ENCODE measurements around the gene MTHFD2L. TPM values are rescaled to one million over a fixed set of nuclear protein-coding genes. Genes with fewer than 3 reads are reported as not detected.

Gene MTHFD2L
- total and polyA plus RNA-seq, 2 of the 8 experiments (the other 6 are each of a cell fraction or from before 2014, with no cell fraction given) = 5.4 to 15.0 TPM

DNA sequence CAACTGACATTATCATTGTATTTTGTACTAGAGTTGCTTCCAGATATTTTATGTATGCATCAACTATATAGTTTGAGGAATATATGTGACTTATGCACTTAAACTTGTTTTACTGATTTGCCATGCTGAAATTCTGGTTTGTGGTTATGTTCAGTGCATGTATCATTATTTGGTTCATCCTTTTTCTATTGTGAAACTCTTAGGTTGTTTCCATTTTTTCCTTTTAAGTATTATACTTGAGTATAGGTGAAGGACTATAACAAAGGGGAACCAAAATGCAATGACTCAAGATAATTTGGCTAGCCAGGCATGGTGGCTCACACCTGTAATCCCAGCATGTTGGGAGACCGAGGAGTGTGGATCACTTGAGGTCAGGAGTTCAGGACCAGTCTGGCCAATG, 129.2 kb downstream of the MTHFD2L start:
- Histone ChIP-seq H2BK120ac (replicated peaks; ENCODE audit: low read depth, low read length) (no peak overlapping the region), H3K9me3 (ENCODE audit: insufficient read depth in 2 of 2, low read depth in 1 of 2, low read length in 1 of 2) (no peaks in the 10 kb centered on the region), H2AFZ (ENCODE audit: low read length) (no peak overlapping the region), H4K20me1 (replicated peaks in 1 of 2; ENCODE audit: control insufficient read depth in 1 of 2, insufficient read depth in 2 of 2, low read length in 2 of 2) (no peaks in the 10 kb centered on the region), H3K23ac (ENCODE audit: insufficient read length) (no peak overlapping the region), H3K27me3 (replicated peaks in 1 of 4; ENCODE audit: control insufficient read depth in 3 of 4, extremely low read depth in 1 of 4, insufficient read depth in 3 of 4, low read length in 3 of 4) (no peaks in the 10 kb centered on the region), H3K18ac (ENCODE audit: extremely low read depth, low read length) (no peak overlapping the region), H3K14ac (ENCODE audit: insufficient read length) (no peak overlapping the region), H3K4me2 (ENCODE audit: insufficient read depth in 1 of 2, low read depth in 2 of 2, low read length in 2 of 2) (no peak overlapping the region), H2BK15ac (ENCODE audit: low read length) (no peak overlapping the region), H3K4me1 (replicated peaks in 1 of 4; ENCODE audit: control insufficient read depth in 3 of 4, insufficient read depth in 4 of 4, low read length in 3 of 4) (no peaks in the 10 kb centered on the region), H3K79me2 (ENCODE audit: control insufficient read depth in 1 of 2, insufficient read depth in 2 of 2, low read length in 2 of 2) (no peaks in the 10 kb centered on the region), H4K5ac (ENCODE audit: insufficient read length, low read depth, low read length) (no peak overlapping the region), H3K4me3 (ENCODE audit: extremely low read depth in 1 of 4, insufficient read depth in 2 of 4, low read depth in 3 of 4, low read length in 4 of 4) (no peak overlapping the region), H3K23me2 (ENCODE audit: low read depth, low read length) (no peaks in the 10 kb centered on the region), H2BK5ac (ENCODE audit: low read depth, low read length) (no peak overlapping the region), H4K91ac (replicated peaks; ENCODE audit: insufficient read length, low read length) (no peak overlapping the region), H2BK20ac (ENCODE audit: low read length) (no peak overlapping the region), H2BK12ac (ENCODE audit: low read depth, low read length) (no peak overlapping the region), H3K56ac (replicated peaks; ENCODE audit: insufficient read length, low read depth, low read length) (no peak overlapping the region), H3K27ac (ENCODE audit: low read depth, low read length) (no peak overlapping the region), H3K36me3 (ENCODE audit: control insufficient read depth in 2 of 4, insufficient read depth in 4 of 4, low read length in 3 of 4) (no peaks in the 10 kb centered on the region), H4K8ac (ENCODE audit: extremely low read depth, insufficient read depth, low read length) (no peak overlapping the region), H3K4ac (replicated peaks; ENCODE audit: insufficient read length, low read depth, low read length) (no peak overlapping the region), H3K79me1 (ENCODE audit: low read depth, low read length) (no peaks in the 10 kb centered on the region), H3K9ac (replicated peaks in 1 of 4; ENCODE audit: extremely low read depth in 1 of 4, low read depth in 3 of 4, low read length in 3 of 4) (no peak overlapping the region), H2AK5ac (ENCODE audit: low read depth, low read length) (no peak overlapping the region)
- POLR2A ChIA-PET (ENCODE audit: partially characterized antibody) = no interaction called here
- WGBS, 2 experiments (ENCODE audit: extremely low coverage in 1 of 2, insufficient coverage in 1 of 2, insufficient read length in 1 of 2, insufficient replicate concordance in 2 of 2, low coverage in 1 of 2, low lambda C conversion rate in 2 of 2, missing lambda C conversion rate in 1 of 2) = 89% methylated on average over 1 of the region's 1 CpG; no CpG with 5 or more reads in 1 of the 2 experiments
- CTCF ChIA-PET (ENCODE audit: partially characterized antibody) = no interaction called here
- no peak for FAIRE-seq
- no peak for DNase-seq (ENCODE audit: low read depth in 1 of 2, low spot score in 2 of 2)
- TF ChIP-seq, protein P1, sequence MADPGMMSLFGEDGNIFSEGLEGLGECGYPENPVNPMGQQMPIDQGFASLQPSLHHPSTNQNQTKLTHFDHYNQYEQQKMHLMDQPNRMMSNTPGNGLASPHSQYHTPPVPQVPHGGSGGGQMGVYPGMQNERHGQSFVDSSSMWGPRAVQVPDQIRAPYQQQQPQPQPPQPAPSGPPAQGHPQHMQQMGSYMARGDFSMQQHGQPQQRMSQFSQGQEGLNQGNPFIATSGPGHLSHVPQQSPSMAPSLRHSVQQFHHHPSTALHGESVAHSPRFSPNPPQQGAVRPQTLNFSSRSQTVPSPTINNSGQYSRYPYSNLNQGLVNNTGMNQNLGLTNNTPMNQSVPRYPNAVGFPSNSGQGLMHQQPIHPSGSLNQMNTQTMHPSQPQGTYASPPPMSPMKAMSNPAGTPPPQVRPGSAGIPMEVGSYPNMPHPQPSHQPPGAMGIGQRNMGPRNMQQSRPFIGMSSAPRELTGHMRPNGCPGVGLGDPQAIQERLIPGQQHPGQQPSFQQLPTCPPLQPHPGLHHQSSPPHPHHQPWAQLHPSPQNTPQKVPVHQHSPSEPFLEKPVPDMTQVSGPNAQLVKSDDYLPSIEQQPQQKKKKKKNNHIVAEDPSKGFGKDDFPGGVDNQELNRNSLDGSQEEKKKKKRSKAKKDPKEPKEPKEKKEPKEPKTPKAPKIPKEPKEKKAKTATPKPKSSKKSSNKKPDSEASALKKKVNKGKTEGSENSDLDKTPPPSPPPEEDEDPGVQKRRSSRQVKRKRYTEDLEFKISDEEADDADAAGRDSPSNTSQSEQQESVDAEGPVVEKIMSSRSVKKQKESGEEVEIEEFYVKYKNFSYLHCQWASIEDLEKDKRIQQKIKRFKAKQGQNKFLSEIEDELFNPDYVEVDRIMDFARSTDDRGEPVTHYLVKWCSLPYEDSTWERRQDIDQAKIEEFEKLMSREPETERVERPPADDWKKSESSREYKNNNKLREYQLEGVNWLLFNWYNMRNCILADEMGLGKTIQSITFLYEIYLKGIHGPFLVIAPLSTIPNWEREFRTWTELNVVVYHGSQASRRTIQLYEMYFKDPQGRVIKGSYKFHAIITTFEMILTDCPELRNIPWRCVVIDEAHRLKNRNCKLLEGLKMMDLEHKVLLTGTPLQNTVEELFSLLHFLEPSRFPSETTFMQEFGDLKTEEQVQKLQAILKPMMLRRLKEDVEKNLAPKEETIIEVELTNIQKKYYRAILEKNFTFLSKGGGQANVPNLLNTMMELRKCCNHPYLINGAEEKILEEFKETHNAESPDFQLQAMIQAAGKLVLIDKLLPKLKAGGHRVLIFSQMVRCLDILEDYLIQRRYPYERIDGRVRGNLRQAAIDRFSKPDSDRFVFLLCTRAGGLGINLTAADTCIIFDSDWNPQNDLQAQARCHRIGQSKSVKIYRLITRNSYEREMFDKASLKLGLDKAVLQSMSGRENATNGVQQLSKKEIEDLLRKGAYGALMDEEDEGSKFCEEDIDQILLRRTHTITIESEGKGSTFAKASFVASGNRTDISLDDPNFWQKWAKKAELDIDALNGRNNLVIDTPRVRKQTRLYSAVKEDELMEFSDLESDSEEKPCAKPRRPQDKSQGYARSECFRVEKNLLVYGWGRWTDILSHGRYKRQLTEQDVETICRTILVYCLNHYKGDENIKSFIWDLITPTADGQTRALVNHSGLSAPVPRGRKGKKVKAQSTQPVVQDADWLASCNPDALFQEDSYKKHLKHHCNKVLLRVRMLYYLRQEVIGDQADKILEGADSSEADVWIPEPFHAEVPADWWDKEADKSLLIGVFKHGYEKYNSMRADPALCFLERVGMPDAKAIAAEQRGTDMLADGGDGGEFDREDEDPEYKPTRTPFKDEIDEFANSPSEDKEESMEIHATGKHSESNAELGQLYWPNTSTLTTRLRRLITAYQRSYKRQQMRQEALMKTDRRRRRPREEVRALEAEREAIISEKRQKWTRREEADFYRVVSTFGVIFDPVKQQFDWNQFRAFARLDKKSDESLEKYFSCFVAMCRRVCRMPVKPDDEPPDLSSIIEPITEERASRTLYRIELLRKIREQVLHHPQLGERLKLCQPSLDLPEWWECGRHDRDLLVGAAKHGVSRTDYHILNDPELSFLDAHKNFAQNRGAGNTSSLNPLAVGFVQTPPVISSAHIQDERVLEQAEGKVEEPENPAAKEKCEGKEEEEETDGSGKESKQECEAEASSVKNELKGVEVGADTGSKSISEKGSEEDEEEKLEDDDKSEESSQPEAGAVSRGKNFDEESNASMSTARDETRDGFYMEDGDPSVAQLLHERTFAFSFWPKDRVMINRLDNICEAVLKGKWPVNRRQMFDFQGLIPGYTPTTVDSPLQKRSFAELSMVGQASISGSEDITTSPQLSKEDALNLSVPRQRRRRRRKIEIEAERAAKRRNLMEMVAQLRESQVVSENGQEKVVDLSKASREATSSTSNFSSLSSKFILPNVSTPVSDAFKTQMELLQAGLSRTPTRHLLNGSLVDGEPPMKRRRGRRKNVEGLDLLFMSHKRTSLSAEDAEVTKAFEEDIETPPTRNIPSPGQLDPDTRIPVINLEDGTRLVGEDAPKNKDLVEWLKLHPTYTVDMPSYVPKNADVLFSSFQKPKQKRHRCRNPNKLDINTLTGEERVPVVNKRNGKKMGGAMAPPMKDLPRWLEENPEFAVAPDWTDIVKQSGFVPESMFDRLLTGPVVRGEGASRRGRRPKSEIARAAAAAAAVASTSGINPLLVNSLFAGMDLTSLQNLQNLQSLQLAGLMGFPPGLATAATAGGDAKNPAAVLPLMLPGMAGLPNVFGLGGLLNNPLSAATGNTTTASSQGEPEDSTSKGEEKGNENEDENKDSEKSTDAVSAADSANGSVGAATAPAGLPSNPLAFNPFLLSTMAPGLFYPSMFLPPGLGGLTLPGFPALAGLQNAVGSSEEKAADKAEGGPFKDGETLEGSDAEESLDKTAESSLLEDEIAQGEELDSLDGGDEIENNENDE (IDR thresholded peaks at IDR 0.05; ENCODE audit: insufficient replicate concordance, low read length) = no peak

Data from H1 (cell line).